BJ (cell line): ENCODE results near the gene SLC25A36. TPM values are rescaled to one million over a fixed set of nuclear protein-coding genes. Genes with fewer than 3 reads are reported as not detected.
"Not testable (repeated sequence)": the region's sequence is repeated elsewhere in the genome, so short reads cannot be mapped to it uniquely, and the experiment has no call there.

Experiments used
- CTCF ChIA-PET: fragments of 350-600 bp; formaldehyde crosslinking; extraction: SDS; loops from one replicate; lab custom pipeline; 2021; ENCODE audit warnings: antibody characterized with exemption, inconsistent platforms; lab: Yijun Ruan, JAX
- POLR2A ChIA-PET: fragments of 300-600 bp; sonication (Branson Sonifier 250); formaldehyde crosslinking; extraction: SDS; loops from one replicate; lab custom pipeline; 2021; ENCODE audit warnings: antibody characterized with exemption; lab: Charles Lee
- DNase-seq: peaks from one replicate; pipeline ENCODE4 v3.0.0-alpha.2; 2011; ENCODE audit warnings: low read depth
- H3K27me3 ChIP-seq: 2 replicates; pipeline ENCODE4 v1.6.0; 2011; ENCODE audit warnings: low read length; ENCODE audit not compliant: control insufficient read depth, insufficient read depth
- H3K36me3 ChIP-seq: 2 replicates; pipeline ENCODE4 v1.5.1; 2011; ENCODE audit warnings: low read length; ENCODE audit not compliant: control insufficient read depth, insufficient read depth
- H3K4me3 ChIP-seq: 2 replicates; pipeline ENCODE4 v1.5.1; 2011; ENCODE audit warnings: low read depth, mild to moderate bottlenecking, control low read depth, low read length
- polyA plus RNA-seq: library from polyadenylated mRNA; depleted of rRNA; stranded (reverse); fragments of >200 nt; gene quantifications from 2 replicates; pipeline ENCODE4 v1.2.3, GENCODE V29; 2011
- TF ChIP-seq, protein P1 (sequence below): IDR thresholded peaks from 2 replicates; pipeline ENCODE4 v1.5.1; 2011; ENCODE audit warnings: low read depth, mild to moderate bottlenecking, control low read depth, inconsistent platforms, low read length, moderate library complexity; ENCODE audit not compliant: insufficient read depth

SLC25A36 gene
- polyA plus RNA-seq, 1 experiment = 32.0 TPM

DNA sequence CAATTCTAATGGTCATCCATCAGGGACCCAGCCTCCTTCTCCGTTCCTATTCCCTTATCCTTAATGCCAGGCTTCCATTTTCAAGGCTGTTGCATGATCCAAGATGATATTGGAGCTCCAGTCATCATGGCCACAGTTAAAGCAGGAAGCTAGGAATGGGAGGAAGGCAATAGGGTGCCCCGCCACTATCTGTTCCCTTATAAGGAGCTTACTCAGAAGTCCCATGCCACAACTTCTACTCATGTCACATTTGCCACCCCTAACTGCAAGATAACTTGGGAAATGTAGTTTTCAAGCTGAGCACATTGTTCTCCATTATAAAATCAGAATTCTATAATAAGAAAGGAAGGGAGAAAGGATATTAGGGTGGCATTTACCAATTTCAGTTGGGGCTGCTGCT lies 70.9 kb downstream of the SLC25A36 start:
- TF ChIP-seq, protein P1, sequence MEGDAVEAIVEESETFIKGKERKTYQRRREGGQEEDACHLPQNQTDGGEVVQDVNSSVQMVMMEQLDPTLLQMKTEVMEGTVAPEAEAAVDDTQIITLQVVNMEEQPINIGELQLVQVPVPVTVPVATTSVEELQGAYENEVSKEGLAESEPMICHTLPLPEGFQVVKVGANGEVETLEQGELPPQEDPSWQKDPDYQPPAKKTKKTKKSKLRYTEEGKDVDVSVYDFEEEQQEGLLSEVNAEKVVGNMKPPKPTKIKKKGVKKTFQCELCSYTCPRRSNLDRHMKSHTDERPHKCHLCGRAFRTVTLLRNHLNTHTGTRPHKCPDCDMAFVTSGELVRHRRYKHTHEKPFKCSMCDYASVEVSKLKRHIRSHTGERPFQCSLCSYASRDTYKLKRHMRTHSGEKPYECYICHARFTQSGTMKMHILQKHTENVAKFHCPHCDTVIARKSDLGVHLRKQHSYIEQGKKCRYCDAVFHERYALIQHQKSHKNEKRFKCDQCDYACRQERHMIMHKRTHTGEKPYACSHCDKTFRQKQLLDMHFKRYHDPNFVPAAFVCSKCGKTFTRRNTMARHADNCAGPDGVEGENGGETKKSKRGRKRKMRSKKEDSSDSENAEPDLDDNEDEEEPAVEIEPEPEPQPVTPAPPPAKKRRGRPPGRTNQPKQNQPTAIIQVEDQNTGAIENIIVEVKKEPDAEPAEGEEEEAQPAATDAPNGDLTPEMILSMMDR = no peak
- CTCF ChIA-PET = interaction anchor here (1.2 to 7.6 kb wide), 8 partner anchors 9 to 180 kb away, joined by 3 to 67 read pairs (median 8); no protein-coding TSS in a partner anchor
- no peaks in the 10 kb centered on the region for H3K36me3 ChIP-seq
- POLR2A ChIA-PET = no interaction called here
- no peaks in the 10 kb centered on the region for H3K27me3 ChIP-seq
- H3K4me3 ChIP-seq = no peak overlapping the region
- no peak for DNase-seq

DNA sequence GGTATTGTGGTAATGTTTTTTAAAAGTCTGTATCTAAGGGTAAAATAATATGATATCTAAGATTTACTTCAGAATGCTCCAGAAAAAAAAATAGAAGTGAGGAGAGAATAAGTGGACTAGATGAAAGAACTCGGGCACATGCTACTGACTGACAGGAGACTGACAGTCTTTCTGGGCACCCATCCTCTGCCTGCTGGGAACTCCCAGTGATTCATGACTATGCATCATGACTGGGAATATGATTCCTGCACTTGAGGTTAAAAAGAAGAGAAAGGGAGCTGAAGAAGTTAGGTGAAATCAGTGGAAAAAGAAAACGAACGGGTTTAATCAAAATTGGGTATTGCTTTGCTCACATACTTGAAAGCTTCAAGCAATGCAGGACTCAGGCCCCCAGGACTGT lies 73.8 kb downstream of the SLC25A36 start:
- Histone ChIP-seq H3K27me3 (no peaks in the 10 kb centered on the region), H3K4me3 (no peak overlapping the region), H3K36me3 (no peaks in the 10 kb centered on the region)
- ChIA-PET POLR2A (no interaction called here), CTCF (interaction anchor here (1.5 to 7.6 kb wide), 2 partner anchors 16 to 89 kb away, joined by 3 to 67 read pairs; no protein-coding TSS in a partner anchor)
- DNase-seq = no peak
- TF ChIP-seq, protein P1 = no peak

DNA sequence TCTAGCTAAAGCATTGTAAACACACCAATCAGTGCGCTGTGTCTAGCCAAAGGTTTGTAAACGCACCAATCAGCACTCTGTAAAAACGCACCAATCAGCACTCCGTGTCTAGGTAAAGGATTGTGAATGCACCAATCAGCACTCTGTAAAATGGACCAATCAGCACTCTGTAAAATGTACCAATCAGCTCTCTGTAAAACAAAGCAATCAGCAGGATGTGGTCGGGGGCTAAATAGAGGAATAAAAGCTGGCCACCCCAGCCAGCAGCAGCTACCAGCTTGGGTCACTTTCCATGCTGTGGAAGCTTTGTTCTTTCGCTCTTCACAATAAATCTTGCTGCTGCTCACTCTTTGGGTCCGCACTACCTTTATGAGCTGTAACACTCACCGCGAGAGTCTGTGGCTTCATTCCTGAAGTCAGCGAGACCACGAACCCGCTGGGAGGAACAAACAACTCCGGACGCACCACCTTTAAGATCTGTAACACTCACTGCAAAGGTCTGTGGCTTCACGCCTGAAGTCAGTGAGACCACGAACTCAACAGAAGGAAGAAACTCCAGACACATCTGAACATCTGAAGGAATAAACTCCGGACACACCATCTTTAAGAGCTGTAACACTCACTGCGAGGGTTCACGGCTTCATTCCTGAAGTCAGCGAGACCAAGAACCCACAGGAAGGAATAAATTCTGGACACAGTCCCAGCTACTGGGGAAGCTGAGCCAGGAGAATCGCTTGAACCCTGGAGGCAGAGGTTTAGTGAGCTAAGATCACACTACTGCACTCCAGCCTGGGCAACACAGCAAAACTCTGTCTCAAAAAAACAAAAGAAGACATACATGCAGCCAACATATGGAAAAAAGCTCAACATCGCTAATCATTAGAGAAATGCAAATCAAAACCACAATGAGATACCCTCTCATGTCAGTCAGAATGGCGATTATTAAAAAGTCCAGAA lies 76.0 kb downstream of the SLC25A36 start:
- H3K36me3 ChIP-seq, H3K27me3 ChIP-seq, POLR2A ChIA-PET, DNase-seq, H3K4me3 ChIP-seq: not testable (repeated sequence)
- CTCF ChIA-PET = interaction anchor here (1.3 kb wide), 1 partner anchor 16 kb away, joined by 3 read pairs; no protein-coding TSS in a partner anchor

DNA sequence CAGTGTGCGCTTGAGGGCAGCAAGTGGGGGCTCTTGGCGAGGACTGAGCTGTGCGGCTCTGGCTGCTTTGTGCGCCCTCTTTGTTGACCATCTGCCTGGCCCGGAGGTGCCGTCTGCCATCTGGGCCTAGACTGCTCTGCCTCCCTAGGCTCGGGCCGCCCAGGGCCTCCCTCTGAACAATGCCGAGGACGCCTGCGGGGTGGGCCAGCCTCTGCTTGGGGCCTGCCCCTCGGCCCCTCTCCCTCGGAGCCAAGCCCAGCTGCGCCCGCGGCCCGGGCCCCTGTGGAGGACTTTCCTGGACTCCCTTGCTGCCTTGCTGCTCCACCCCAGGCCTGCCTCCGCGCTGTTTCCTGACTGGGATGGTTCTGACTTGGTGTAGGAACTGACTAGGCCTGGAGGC lies 77.6 kb downstream of the SLC25A36 start:
- POLR2A ChIA-PET = no interaction called here
- TF ChIP-seq, protein P1 = no peak
- Histone ChIP-seq H3K4me3 (no peak overlapping the region), H3K27me3 (no peaks in the 10 kb centered on the region), H3K36me3 (no peaks in the 10 kb centered on the region)
- no peak for DNase-seq
- CTCF ChIA-PET = interaction anchor here (1.9 kb wide), 1 partner anchor 8 kb away, joined by 9 read pairs; no protein-coding TSS in a partner anchor

DNA sequence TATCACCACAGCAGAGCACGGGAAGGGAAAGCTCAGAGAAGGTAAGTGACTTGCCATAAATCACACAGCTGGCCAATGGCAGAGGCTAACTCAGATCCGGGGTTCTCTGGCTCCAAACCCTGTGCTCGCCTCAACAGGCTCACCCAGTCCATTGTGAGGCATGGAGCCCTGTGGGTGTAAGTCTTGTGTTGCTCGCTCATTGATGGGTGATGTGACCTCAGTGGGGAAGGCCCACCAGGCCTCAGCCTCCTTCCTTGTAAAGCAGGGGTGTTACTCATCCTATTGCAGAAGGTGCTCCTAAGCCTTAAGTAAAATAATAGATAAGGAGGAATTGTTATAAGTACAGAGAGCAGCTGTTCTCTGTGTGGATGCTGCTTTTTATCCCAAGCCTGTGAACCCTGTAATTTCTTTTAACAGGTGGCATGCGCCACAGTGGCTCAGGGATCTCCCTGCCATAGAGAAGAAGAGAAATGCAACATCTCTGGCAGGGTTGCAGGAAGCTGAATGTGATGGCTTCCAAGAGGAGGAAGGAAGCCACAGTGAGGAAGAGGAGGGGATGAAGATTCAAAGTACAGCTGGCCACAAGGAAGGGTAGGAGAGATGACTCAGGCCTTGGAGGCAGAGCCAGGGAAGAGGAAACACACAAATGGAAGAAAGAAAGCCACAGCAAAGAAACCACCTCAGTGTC lies 78.7 kb downstream of the SLC25A36 start:
- no peak for DNase-seq
- TF ChIP-seq, protein P1 = no peak
- ChIA-PET POLR2A (no interaction called here), CTCF (interaction anchor here (0.8 to 1.9 kb wide), 3 partner anchors 9 to 171 kb away, joined by 3 to 9 read pairs (median 3); no protein-coding TSS in a partner anchor)
- Histone ChIP-seq H3K27me3 (no peaks in the 10 kb centered on the region), H3K36me3 (no peaks in the 10 kb centered on the region), H3K4me3 (no peak overlapping the region)
